GM19463 (cell line): Measurements from ENCODE around the gene ZC3H10.
A peak's percentile ranks its signal among the peaks of the same experiment; 100 is the strongest.
"Not testable (repeated sequence)": the region's sequence is repeated elsewhere in the genome, so short reads cannot be mapped to it uniquely, and the experiment has no call there.

Experiments
- ATAC-seq: cut with Tn5 transposase; IDR thresholded peaks from one replicate; pipeline ENCODE4 v1.9.1; 2021; ENCODE audit warnings: mild to moderate bottlenecking, moderate library complexity; ENCODE audit not compliant: unreplicated experiment

Gene ZC3H10

GRCh38 chr12:56101045-56101444 is 17.0 kb upstream of the ZC3H10 start:
- no peak for ATAC-seq

GRCh38 chr12:56102683-56103065 is 15.4 kb upstream of the ZC3H10 start:
- no peak for ATAC-seq

GRCh38 chr12:56103066-56103711 is 14.9 kb upstream of the ZC3H10 start:
- ATAC-seq = no peak

GRCh38 chr12:56103823-56104108 is 14.3 kb upstream of the ZC3H10 start:
- ATAC-seq = no peak

GRCh38 chr12:56104109-56104814 is 13.8 kb upstream of the ZC3H10 start, which contains the start of gene PA2G4:
Gene PA2G4, plus strand, starts transcription at chr12:56104559. Its CDS starts 179 bp downstream, at chr12:56104738.
- peak; percentile 95 for ATAC-seq

- peak; percentile 4 for ATAC-seq
These were observed 13.1 kb upstream of the ZC3H10 start for GRCh38 chr12:56104815-56105608.

- no peak for ATAC-seq
These were observed 12.5 kb upstream of the ZC3H10 start for GRCh38 chr12:56105609-56105902.

GRCh38 chr12:56107242-56107641 is 10.8 kb upstream of the ZC3H10 start:
- no peak for ATAC-seq

- ATAC-seq = no peak
These were observed 7.5 kb upstream of the ZC3H10 start for GRCh38 chr12:56110571-56110970.

GRCh38 chr12:56114084-56114483 is 4.0 kb upstream of the ZC3H10 start:
- no peak for ATAC-seq

GRCh38 chr12:56115329-56115728 is 2.7 kb upstream of the ZC3H10 start:
- no peak for ATAC-seq

- ATAC-seq = peak; percentile 37
These were observed 1.6 kb upstream of the ZC3H10 start, which contains the start of gene RPL41 for GRCh38 chr12:56116267-56117081. Gene RPL41, plus strand, starts transcription at chr12:56116633.

- ATAC-seq = not testable (repeated sequence)
These were observed 872 bp upstream of the ZC3H10 start for GRCh38 chr12:56117082-56117706.

- ATAC-seq = no peak
These were observed 757 bp downstream of the ZC3H10 start for GRCh38 chr12:56118688-56119357.

- no peak for ATAC-seq
These were observed 1.3 kb downstream of the ZC3H10 start for GRCh38 chr12:56119361-56119796.

GRCh38 chr12:56120158-56120846 is 2.2 kb downstream of the ZC3H10 start:
- no peak for ATAC-seq

- ATAC-seq = no peak
These were observed 3.3 kb downstream of the ZC3H10 start for GRCh38 chr12:56121204-56121870.

- ATAC-seq = no peak
These were observed 4.6 kb downstream of the ZC3H10 start for GRCh38 chr12:56122637-56123036.

GRCh38 chr12:56124133-56124532 is 6.1 kb downstream of the ZC3H10 start:
- no peak for ATAC-seq
